GM12873 (cell line): ENCODE results near the gene C11orf16.

Source experiments
- CTCF ChIP-seq: IDR thresholded peaks from 2 replicates; pipeline ENCODE4 v1.5.1; 2012; ENCODE audit warnings: low read depth, mild to moderate bottlenecking, moderate library complexity, low read length, control low read depth; ENCODE audit not compliant: insufficient read depth; ENCODE audit errors: missing control alignments

The C11orf16 gene

GRCh38 chr11:8871171-8871775 lies 61.5 kb downstream of the C11orf16 start:
- TF ChIP-seq CTCF, result no peak

- TF ChIP-seq CTCF, result no peak
These were observed 62.2 kb downstream of the C11orf16 start for GRCh38 chr11:8870411-8871170.
